ENCODE results near the gene SMC1B.

Gene SMC1B

GRCh38 chr22:45413368-45414211 lies at the start of gene SMC1B, which contains the start of gene RIBC2:
Gene SMC1B (minus strand): TSS chr22:45413599. CDS start chr22:45413567, 32 bp downstream.
Gene RIBC2 (plus strand): TSS chr22:45413693. CDS start chr22:45413887, 194 bp downstream.
- H3K4me1 Mint-ChIP-seq (ENCODE audit: low read depth): peaks cover 14% of the 10 kb centered on the region
- no peaks in the 10 kb centered on the region for H3K9me3 Mint-ChIP-seq
- peak within 1 kb of the TSS; percentile 93 for H3K27ac Mint-ChIP-seq
- peaks cover 6% of the 10 kb centered on the region for H3K27me3 Mint-ChIP-seq (ENCODE audit: low read depth)
- DNase-seq (ENCODE audit: low spot score): peak; percentile 87
- H3K4me3 Mint-ChIP-seq: peak within 1 kb of the TSS; percentile 91
- H3K36me3 Mint-ChIP-seq (ENCODE audit: low read depth): peaks cover 16% of the 10 kb centered on the region

- Mint-ChIP-seq H3K27ac (no peak overlapping the region), H3K36me3 (ENCODE audit: low read depth) (no peaks in the 10 kb centered on the region), H3K4me1 (ENCODE audit: low read depth) (no peaks in the 10 kb centered on the region), H3K9me3 (peaks cover 4% of the 10 kb centered on the region), H3K4me3 (no peak overlapping the region), H3K27me3 (ENCODE audit: low read depth) (peaks cover 3% of the 10 kb centered on the region)
- DNase-seq (ENCODE audit: low spot score): no peak
Measured at GRCh38 chr22:45462034-45462655, 48.7 kb upstream of the SMC1B start.

GRCh38 chr22:45460288-45461109 lies 47.1 kb upstream of the SMC1B start:
- H3K27me3 Mint-ChIP-seq (ENCODE audit: low read depth): peaks cover 3% of the 10 kb centered on the region

GRCh38 chr22:45459235-45459634 lies 45.8 kb upstream of the SMC1B start:
- no peaks in the 10 kb centered on the region for H3K4me1 Mint-ChIP-seq (ENCODE audit: low read depth)
- no peak overlapping the region for H3K27ac Mint-ChIP-seq
- no peak for DNase-seq (ENCODE audit: low spot score)
- H3K9me3 Mint-ChIP-seq: no peaks in the 10 kb centered on the region
- no peaks in the 10 kb centered on the region for H3K36me3 Mint-ChIP-seq (ENCODE audit: low read depth)
- no peak overlapping the region for H3K4me3 Mint-ChIP-seq
- H3K27me3 Mint-ChIP-seq (ENCODE audit: low read depth): peaks cover under 1% of the 10 kb centered on the region

More at GRCh38 chr22:45460288-45461109, 47.1 kb upstream of the SMC1B start:
- no peaks in the 10 kb centered on the region for H3K9me3 Mint-ChIP-seq
- DNase-seq (ENCODE audit: low spot score): no peak
- H3K4me1 Mint-ChIP-seq (ENCODE audit: low read depth): no peaks in the 10 kb centered on the region
- H3K36me3 Mint-ChIP-seq (ENCODE audit: low read depth): no peaks in the 10 kb centered on the region
- H3K4me3 Mint-ChIP-seq: no peak overlapping the region
- no peak overlapping the region for H3K27ac Mint-ChIP-seq

GRCh38 chr22:45458532-45458931 lies 45.1 kb upstream of the SMC1B start:
- H3K27ac Mint-ChIP-seq: no peak overlapping the region
- no peaks in the 10 kb centered on the region for H3K9me3 Mint-ChIP-seq
- no peaks in the 10 kb centered on the region for H3K4me1 Mint-ChIP-seq (ENCODE audit: low read depth)
- no peak overlapping the region for H3K4me3 Mint-ChIP-seq
- no peaks in the 10 kb centered on the region for H3K27me3 Mint-ChIP-seq (ENCODE audit: low read depth)
- no peaks in the 10 kb centered on the region for H3K36me3 Mint-ChIP-seq (ENCODE audit: low read depth)
- no peak for DNase-seq (ENCODE audit: low spot score)

- Mint-ChIP-seq H3K9me3 (no peaks in the 10 kb centered on the region), H3K4me1 (ENCODE audit: low read depth) (no peaks in the 10 kb centered on the region), H3K36me3 (ENCODE audit: low read depth) (no peaks in the 10 kb centered on the region), H3K4me3 (no peak overlapping the region), H3K27ac (no peak overlapping the region), H3K27me3 (ENCODE audit: low read depth) (no peaks in the 10 kb centered on the region)
- DNase-seq (ENCODE audit: low spot score): no peak
Measured at GRCh38 chr22:45456811-45457210, 43.4 kb upstream of the SMC1B start.

- no peak overlapping the region for H3K4me3 Mint-ChIP-seq
- H3K27me3 Mint-ChIP-seq (ENCODE audit: low read depth): no peaks in the 10 kb centered on the region
- no peak for DNase-seq (ENCODE audit: low spot score)
- no peak overlapping the region for H3K27ac Mint-ChIP-seq
- no peaks in the 10 kb centered on the region for H3K4me1 Mint-ChIP-seq (ENCODE audit: low read depth)
- H3K9me3 Mint-ChIP-seq: no peaks in the 10 kb centered on the region
- H3K36me3 Mint-ChIP-seq (ENCODE audit: low read depth): no peaks in the 10 kb centered on the region
Measured at GRCh38 chr22:45455621-45456020, 42.2 kb upstream of the SMC1B start.

GRCh38 chr22:45455212-45455611 lies 41.8 kb upstream of the SMC1B start:
- Mint-ChIP-seq H3K4me3 (no peak overlapping the region), H3K27ac (no peak overlapping the region), H3K27me3 (ENCODE audit: low read depth) (no peaks in the 10 kb centered on the region), H3K4me1 (ENCODE audit: low read depth) (no peaks in the 10 kb centered on the region), H3K36me3 (ENCODE audit: low read depth) (no peaks in the 10 kb centered on the region), H3K9me3 (no peaks in the 10 kb centered on the region)
- DNase-seq (ENCODE audit: low spot score): no peak

- H3K4me3 Mint-ChIP-seq: no peak overlapping the region
- H3K36me3 Mint-ChIP-seq (ENCODE audit: low read depth): no peaks in the 10 kb centered on the region
- no peaks in the 10 kb centered on the region for H3K4me1 Mint-ChIP-seq (ENCODE audit: low read depth)
- no peak overlapping the region for H3K27ac Mint-ChIP-seq
- H3K27me3 Mint-ChIP-seq (ENCODE audit: low read depth): no peaks in the 10 kb centered on the region
- H3K9me3 Mint-ChIP-seq: no peaks in the 10 kb centered on the region
- DNase-seq (ENCODE audit: low spot score): no peak
Measured at GRCh38 chr22:45454275-45454674, 40.9 kb upstream of the SMC1B start.

GRCh38 chr22:45453764-45454163 lies 40.4 kb upstream of the SMC1B start:
- DNase-seq (ENCODE audit: low spot score): no peak
- H3K27me3 Mint-ChIP-seq (ENCODE audit: low read depth): no peaks in the 10 kb centered on the region

GRCh38 chr22:45452565-45453379 lies 39.4 kb upstream of the SMC1B start:
- H3K27me3 Mint-ChIP-seq (ENCODE audit: low read depth): no peaks in the 10 kb centered on the region
- H3K4me3 Mint-ChIP-seq: no peak overlapping the region
- H3K4me1 Mint-ChIP-seq (ENCODE audit: low read depth): no peaks in the 10 kb centered on the region
- H3K36me3 Mint-ChIP-seq (ENCODE audit: low read depth): no peaks in the 10 kb centered on the region
- no peak overlapping the region for H3K27ac Mint-ChIP-seq
- no peak for DNase-seq (ENCODE audit: low spot score)
- no peaks in the 10 kb centered on the region for H3K9me3 Mint-ChIP-seq

More at GRCh38 chr22:45453764-45454163, 40.4 kb upstream of the SMC1B start:
- no peaks in the 10 kb centered on the region for H3K4me1 Mint-ChIP-seq (ENCODE audit: low read depth)
- H3K9me3 Mint-ChIP-seq: no peaks in the 10 kb centered on the region
- H3K27ac Mint-ChIP-seq: no peak overlapping the region
- H3K4me3 Mint-ChIP-seq: no peak overlapping the region
- H3K36me3 Mint-ChIP-seq (ENCODE audit: low read depth): no peaks in the 10 kb centered on the region

- Mint-ChIP-seq H3K4me3 (no peak overlapping the region), H3K27me3 (ENCODE audit: low read depth) (no peaks in the 10 kb centered on the region), H3K4me1 (ENCODE audit: low read depth) (no peaks in the 10 kb centered on the region), H3K36me3 (ENCODE audit: low read depth) (no peaks in the 10 kb centered on the region), H3K27ac (no peak overlapping the region), H3K9me3 (no peaks in the 10 kb centered on the region)
- no peak for DNase-seq (ENCODE audit: low spot score)
Measured at GRCh38 chr22:45451972-45452371, 38.6 kb upstream of the SMC1B start.

GRCh38 chr22:45450921-45451651 lies 37.7 kb upstream of the SMC1B start:
- H3K9me3 Mint-ChIP-seq: no peaks in the 10 kb centered on the region
- no peak overlapping the region for H3K4me3 Mint-ChIP-seq
- no peaks in the 10 kb centered on the region for H3K36me3 Mint-ChIP-seq (ENCODE audit: low read depth)
- no peak overlapping the region for H3K27ac Mint-ChIP-seq
- DNase-seq (ENCODE audit: low spot score): no peak
- no peaks in the 10 kb centered on the region for H3K4me1 Mint-ChIP-seq (ENCODE audit: low read depth)
- no peaks in the 10 kb centered on the region for H3K27me3 Mint-ChIP-seq (ENCODE audit: low read depth)

All from T-helper 2 cell treated with Interferon-gamma antibody and Interleukin-4, amounts not matched to agents 5 μg/mL and 100 μg/mL, for 36 hours (primary cell).